Limb (tissue), 2 donors: ENCODE measurements around the gene CIZ1.
A peak's percentile ranks its signal among the peaks of the same experiment; 100 is the strongest.

Experiments used
- DNase-seq, 2 donors: peaks; one replicate each; pipeline ENCODE4 v3.0.0-alpha.2; 2016; ENCODE audit errors: extremely low spot score in 2 of 2

Gene CIZ1

DNA sequence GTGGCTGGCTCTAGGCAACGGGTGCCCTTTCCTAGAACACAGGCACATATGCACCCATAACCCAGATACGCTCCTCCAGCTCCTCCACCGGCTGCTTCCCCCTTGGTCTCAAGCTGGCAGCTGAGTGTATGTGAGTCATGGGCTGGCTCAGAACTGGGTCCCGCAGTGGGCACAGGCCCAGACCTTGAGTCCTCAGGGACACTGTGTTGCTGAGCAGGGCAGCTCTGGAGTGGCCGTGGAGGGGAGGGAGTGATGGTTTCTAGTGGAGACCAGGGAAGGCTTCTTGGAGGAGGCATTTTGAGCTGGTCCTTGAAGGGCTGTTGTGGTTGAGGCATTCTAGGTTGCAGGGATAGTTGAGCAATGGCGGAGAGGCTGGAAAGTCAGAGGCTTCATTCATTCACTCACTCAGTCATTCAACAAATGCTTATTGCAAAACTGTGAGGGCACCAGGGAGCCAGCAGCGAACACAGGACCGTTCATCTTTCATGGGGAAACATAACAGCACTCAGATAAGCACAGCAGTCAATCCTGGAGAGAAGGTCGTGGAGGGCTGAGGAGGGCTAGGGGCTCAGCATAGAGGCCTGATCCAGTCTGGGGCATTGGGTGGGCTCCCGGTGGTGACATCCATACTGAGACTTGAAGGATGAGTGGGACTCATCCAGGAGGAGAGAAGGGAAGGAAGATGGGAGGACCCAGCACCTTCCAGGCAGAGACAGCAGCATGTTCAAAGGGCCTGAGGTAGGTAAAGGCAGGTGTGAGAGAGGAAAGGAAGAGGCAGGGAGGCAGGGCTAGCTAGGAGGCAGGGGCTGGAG lies 29.0 kb downstream of the CIZ1 start:
- DNase-seq: no peak

DNA sequence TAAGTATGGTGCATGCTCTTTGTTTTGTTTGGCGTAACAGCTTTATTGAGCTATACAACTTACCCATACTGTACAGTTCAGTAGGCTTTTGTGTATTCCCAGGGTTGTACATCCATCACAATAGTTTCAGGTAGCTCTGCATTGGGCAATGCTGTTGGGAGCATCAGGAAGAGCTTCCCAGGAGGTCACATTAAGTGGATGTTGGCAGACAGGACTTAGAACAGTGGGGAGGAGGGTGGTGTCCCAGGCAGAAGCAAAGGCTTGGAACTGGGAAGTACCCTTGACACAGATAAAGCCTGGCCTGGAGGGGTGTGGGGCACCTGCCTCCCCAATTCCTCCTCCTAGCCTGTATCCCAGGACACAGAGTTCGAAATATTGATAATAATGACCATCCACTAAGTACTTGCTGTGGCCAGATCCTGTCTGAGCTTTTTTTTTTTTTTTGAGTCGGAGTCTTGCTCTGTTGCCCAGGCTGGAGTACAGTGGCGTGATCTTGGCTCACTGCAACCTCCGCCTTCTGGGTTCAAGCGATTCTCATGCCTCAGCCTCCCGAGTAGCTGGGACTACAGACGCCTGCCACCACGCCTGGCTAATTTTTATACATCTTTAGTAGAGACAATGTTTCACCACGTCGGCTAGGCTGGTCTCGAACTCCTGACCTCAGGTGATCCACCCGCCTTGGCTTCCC lies 30.0 kb downstream of the CIZ1 start:
- no peak for DNase-seq

- no peak for DNase-seq
Measured at GRCh38 chr9:128160603-128160987, 30.8 kb downstream of the CIZ1 start.

- peak; percentile 96 to 99 for DNase-seq
Measured at GRCh38 chr9:128159784-128160602, 31.4 kb downstream of the CIZ1 start, which contains the start of gene BBLN. BBLN (plus strand) TSS chr9:128160265; CDS start chr9:128160408, 143 bp downstream.

DNA sequence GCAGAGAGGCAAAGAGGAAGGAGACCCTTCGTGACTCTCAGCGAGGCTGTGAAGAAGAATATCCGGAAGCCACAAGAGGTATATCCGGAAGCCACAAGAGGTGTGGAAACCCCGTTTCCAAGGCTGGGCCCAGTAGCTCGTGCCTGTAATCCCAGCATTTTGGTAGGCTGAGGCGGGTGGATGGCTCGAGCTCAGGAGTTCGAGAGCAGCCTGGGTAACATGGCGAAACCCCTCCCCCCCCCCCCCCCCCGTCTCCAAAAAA lies 31.9 kb downstream of the CIZ1 start:
- DNase-seq: no peak

DNA sequence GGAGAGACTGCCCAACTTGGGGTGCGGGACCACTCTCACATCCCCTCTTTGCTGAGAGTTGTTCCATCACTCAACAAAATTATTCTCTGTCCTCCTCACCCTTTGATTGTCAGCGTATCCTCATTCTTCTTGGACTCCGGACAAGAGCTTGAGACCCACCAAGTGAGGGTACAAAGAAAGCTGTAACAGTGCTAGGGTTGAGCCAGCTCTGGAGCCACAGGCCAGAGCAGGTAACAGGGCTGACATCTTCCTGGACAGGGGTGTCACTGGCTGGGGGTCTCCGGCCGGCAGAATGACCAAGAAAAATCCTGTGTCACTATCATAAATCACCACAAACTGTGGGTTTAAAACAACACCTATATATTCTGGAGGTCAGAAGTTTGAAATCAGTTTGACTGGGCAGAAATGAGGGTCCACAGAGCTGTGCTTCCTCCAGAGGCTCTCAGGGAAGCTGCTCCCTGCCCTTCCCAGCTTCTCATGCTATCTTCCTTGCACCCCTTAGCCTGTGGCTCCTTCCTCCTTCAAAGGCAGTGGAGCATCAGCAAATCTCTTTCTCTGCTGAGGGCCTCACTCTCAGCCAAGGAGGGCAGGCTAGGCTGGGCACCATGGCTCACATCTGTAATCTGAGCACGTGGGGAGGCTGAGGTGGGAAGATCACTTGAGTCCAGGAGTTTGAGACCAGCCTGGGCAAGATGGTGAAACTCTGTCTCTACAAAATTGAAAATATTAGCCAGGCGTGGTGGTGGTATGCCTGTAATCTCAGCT lies 35.5 kb downstream of the CIZ1 start:
- DNase-seq: no peak

DNA sequence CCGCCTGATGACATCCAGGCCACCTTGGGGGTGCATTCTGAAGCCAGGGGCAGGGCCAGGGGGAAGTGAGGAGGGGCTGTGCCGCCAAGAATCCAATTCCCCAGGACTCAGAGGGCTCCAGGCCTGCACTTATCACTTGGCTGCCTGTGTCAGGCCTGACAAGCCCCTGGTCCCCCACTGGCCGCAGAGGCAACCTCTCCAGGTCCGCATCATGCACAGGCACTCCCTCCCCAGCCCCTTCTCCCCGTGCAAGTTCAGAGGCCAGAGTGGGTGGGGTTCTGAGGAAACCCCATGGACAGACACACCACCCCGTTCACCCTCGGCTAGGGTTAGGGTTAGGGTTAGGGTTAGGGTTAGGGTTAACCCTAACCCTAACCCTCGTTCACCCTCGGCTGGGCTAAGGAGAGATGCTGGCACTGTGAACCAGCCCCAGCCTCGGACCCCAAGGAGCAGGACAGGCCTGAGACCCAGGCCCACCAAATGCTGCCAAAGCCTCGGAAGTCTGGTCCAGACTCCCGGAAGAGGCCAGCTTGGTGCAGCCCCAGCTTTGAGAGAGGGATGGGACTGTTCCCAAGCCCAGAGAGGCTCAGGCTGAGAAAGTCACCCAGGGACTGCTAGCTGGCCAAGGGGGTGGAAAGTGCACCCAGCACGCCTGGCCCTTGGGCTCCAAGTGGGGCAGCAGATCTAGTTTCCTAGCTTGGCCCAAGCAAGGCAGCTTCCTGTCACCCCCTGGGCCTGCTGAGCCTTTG lies 37.3 kb downstream of the CIZ1 start:
- DNase-seq: no peak

GRCh38 chr9:128153060-128153946 lies 38.1 kb downstream of the CIZ1 start:
- DNase-seq: no peak

- no peak for DNase-seq
Measured at GRCh38 chr9:128152133-128153059, 39.0 kb downstream of the CIZ1 start.

GRCh38 chr9:128151309-128152132 lies 39.9 kb downstream of the CIZ1 start:
- no peak for DNase-seq

DNA sequence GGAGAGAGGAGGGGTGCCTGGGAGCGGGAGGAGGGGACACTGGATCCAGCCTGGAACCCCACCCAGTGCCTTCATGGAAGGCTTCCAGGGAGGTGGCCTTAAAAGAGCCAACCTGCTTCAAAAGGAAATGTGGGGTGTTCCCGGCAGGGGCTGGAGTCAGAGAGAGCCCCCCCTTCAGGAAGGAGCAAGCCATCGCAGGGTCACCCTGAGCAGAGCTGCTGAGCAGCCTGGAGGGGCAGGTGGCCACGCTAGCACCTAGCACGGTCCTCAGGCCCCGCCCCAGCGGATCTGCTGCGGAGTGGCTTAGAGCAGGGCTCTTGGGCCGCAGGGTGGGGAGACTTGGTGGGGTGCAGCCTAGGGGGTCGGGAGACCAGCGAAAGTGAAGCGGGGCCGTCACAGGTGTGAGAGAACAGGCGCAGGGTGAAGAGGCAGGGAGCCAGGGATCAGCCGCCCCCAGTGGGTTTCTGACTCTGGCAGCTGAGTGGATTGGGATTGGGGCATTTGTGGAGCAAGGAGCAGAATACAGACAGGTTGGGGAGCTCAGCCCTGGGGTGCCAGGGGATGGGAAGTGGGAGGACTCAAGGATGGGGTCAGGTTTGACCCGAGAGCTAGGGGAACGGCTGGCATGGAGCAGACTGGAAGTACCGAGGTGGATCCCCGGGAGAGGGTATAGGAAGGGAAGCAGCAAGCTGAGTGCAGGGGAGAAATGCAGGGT lies 40.6 kb downstream of the CIZ1 start:
- no peak for DNase-seq

DNA sequence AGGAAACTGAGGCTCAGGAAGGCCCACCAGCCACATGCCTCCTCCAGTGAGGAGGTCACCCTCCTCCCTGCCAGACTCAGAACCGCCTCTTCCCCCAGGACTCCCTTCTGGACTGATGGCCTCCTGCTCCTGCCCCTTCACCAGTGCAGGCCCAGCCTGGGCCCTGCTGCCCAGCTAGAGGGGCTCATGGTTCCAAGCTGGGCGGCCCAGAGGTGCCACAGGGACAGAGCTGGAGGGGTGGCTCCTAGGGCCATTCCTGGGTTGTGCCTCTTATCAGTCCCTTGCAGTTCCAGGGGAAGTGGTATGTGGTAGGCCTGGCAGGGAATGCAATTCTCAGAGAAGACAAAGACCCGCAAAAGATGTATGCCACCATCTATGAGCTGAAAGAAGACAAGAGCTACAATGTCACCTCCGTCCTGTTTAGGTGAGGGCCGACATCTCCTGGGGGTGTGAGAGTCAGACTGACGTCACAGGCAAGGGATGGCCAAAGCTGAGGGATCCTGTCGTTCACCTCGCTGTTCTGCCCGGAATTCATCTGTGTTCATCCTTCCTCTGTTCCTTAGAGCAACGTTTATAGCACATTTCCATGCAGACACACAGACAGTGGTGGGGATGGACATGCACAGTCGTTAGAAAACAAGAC lies 41.3 kb downstream of the CIZ1 start:
- no peak for DNase-seq

GRCh38 chr9:128149001-128149701 lies 42.2 kb downstream of the CIZ1 start, which contains the start of gene LCN2:
LCN2 (plus strand) TSS chr9:128149453; CDS start chr9:128149526, 73 bp downstream.
- no peak for DNase-seq

- DNase-seq: no peak
Measured at GRCh38 chr9:128148509-128149000, 42.8 kb downstream of the CIZ1 start.

GRCh38 chr9:128146591-128147120 lies 44.7 kb downstream of the CIZ1 start:
- DNase-seq: no peak
